HG03135 (cell line): Measurements from ENCODE around the gene VPS8.
"Not testable (repeated sequence)": the region's sequence is repeated elsewhere in the genome, so short reads cannot be mapped to it uniquely, and the experiment has no call there.

ENCODE experiments used
- ATAC-seq: cut with Tn5 transposase; IDR thresholded peaks from one replicate; pipeline ENCODE4 v1.9.1; 2021; ENCODE audit warnings: mild to moderate bottlenecking, moderate library complexity; ENCODE audit not compliant: unreplicated experiment

Gene VPS8

GRCh38 chr3:184848934-184849333, 37.0 kb downstream of the VPS8 start:
- ATAC-seq = no peak

GRCh38 chr3:184850201-184850600, 38.2 kb downstream of the VPS8 start:
- no peak for ATAC-seq

- no peak for ATAC-seq
These were observed 45.1 kb downstream of the VPS8 start for GRCh38 chr3:184857099-184857498.

- no peak for ATAC-seq
These were observed 52.0 kb downstream of the VPS8 start for GRCh38 chr3:184864000-184864399.

GRCh38 chr3:184868477-184868876, 56.5 kb downstream of the VPS8 start:
- ATAC-seq = no peak

- no peak for ATAC-seq
These were observed 60.2 kb downstream of the VPS8 start for GRCh38 chr3:184872200-184872599.

- no peak for ATAC-seq
These were observed 61.2 kb downstream of the VPS8 start for GRCh38 chr3:184873141-184873540.

- no peak for ATAC-seq
These were observed 63.0 kb downstream of the VPS8 start for GRCh38 chr3:184874709-184875644.

GRCh38 chr3:184880276-184881019, 68.5 kb downstream of the VPS8 start:
- ATAC-seq = no peak

- ATAC-seq = peak; percentile 75
These were observed 72.5 kb downstream of the VPS8 start for GRCh38 chr3:184884359-184885017.

GRCh38 chr3:184885112-184885511, 73.1 kb downstream of the VPS8 start:
- ATAC-seq = no peak

GRCh38 chr3:184887574-184887973, 75.6 kb downstream of the VPS8 start:
- ATAC-seq = no peak

GRCh38 chr3:184889312-184889904, 77.4 kb downstream of the VPS8 start:
- ATAC-seq = no peak

GRCh38 chr3:184894051-184894450, 82.1 kb downstream of the VPS8 start:
- no peak for ATAC-seq

GRCh38 chr3:184895350-184895749, 83.4 kb downstream of the VPS8 start:
- ATAC-seq = no peak

GRCh38 chr3:184896336-184896735, 84.4 kb downstream of the VPS8 start:
- ATAC-seq = no peak

GRCh38 chr3:184899953-184900595, 88.1 kb downstream of the VPS8 start:
- no peak for ATAC-seq

GRCh38 chr3:184907031-184907430, 95.1 kb downstream of the VPS8 start:
- ATAC-seq = not testable (repeated sequence)

- no peak for ATAC-seq
These were observed 96.0 kb downstream of the VPS8 start for GRCh38 chr3:184907681-184908649.
